Stomach (tissue), 9 donors: Measurements from ENCODE around the gene SOCS2. TPM values are rescaled to one million over a fixed set of nuclear protein-coding genes. Genes with fewer than 3 reads are reported as not detected.

Source experiments
- DNase-seq, 2 donors: peaks; one replicate each; pipeline versions ENCODE4 v3.0.0 to v3.0.0-alpha.2; 2013 to 2019
- H3K27ac ChIP-seq, 5 donors: fragments of 200-600 bp in 4 of 5; sonication (generic) in 4 of 5; one replicate each; pipeline ENCODE4 v1.5.1; 2013 to 2019; ENCODE audit warnings: mild to moderate bottlenecking in 1 of 5, moderate library complexity in 1 of 5
- H3K27me3 ChIP-seq, 3 donors: fragments of 200-600 bp; sonication (generic); one replicate each; pipeline ENCODE4 v1.5.1; 2017 to 2019; ENCODE audit warnings: mixed run types in 1 of 3
- H3K36me3 ChIP-seq, 4 donors: fragments of 200-600 bp; sonication (generic); 1 replicate in 3 of 4; 2 replicates in 1 of 4; pipeline ENCODE4 v1.5.1; 2016 to 2019
- H3K4me1 ChIP-seq, 4 donors: fragments of 200-600 bp; sonication (generic); one replicate each; pipeline ENCODE4 v1.5.1; 2016 to 2019
- H3K4me3 ChIP-seq, 4 donors: fragments of 200-600 bp; sonication (generic) in 3 of 4; one replicate each; pipeline ENCODE4 v1.5.1; 2016 to 2019; ENCODE audit warnings: mild to moderate bottlenecking in 1 of 4
- H3K9me3 ChIP-seq, 4 donors: fragments of 200-600 bp; sonication (generic); one replicate each; pipeline ENCODE4 v1.5.1; 2016 to 2019
- CTCF ChIP-seq, 7 experiments: fragments of 450-650 bp in 4 of 7; fragments of 200-600 bp in 3 of 7; sonication (generic) in 3 of 7; IDR thresholded peaks; one replicate each; pipeline ENCODE4 v1.5.1; 2016 to 2019; ENCODE audit warnings: antibody characterized with exemption in 7 of 7, control low read depth in 2 of 7, mild to moderate bottlenecking in 1 of 7
- EP300 ChIP-seq: sonication (generic); formaldehyde crosslinking; IDR thresholded peaks from one replicate; pipeline ENCODE4 v1.6.1; 2017; ENCODE audit warnings: antibody characterized with exemption
- POLR2A ChIP-seq, 4 donors: fragments of 450-650 bp; IDR thresholded peaks; one replicate each; pipeline ENCODE4 v1.6.1; 2016; ENCODE audit warnings: antibody characterized with exemption in 4 of 4, control low read depth in 2 of 4, mild to moderate bottlenecking in 1 of 4, moderate library complexity in 1 of 4
- POLR2AphosphoS5 ChIP-seq, 3 donors: sonication (generic); formaldehyde crosslinking; IDR thresholded peaks; one replicate each; pipeline ENCODE4 v1.6.1; 2016; ENCODE audit warnings: antibody characterized with exemption in 3 of 3
- WGBS, 5 donors: extraction: QIAGEN DNeasy Blood & Tissue Kit in 3 of 5; methylation state at CpG; one replicate each; pipeline versions ENCODE4 v1.1.5 to v1.1.7; 2013 to 2018; 5-methylcytosine and 5-hydroxymethylcytosine counted together
- intact Hi-C: fragments of 100-400 bp; cut with DNase I; formaldehyde crosslinking; loops from one replicate; pipeline ENCODE4 v1.15.1; 2023; ENCODE audit warnings: low total_unique reads
- polyA plus RNA-seq, 3 donors: library from polyadenylated mRNA; stranded (reverse); fragments of 200-250 nt; gene quantifications; one replicate each; pipeline ENCODE4 v1.2.3, GENCODE V29; 2013
- total RNA-seq, 5 donors: library from RNA; depleted of rRNA; stranded (reverse); fragments of >200 nt; gene quantifications; one replicate each; pipeline versions ENCODE4 v1.1.0 to v1.2.3, GENCODE V29; 2014 to 2016
- donor health status: healthy with polysubstance abuse.
- donor health status: Bipolar disorder and iron deficiency.
- donor health status: healthy.

Gene SOCS2
- total and polyA plus RNA-seq, 8 donors, result 13.5 to 111 (median 50.1) TPM

DNA sequence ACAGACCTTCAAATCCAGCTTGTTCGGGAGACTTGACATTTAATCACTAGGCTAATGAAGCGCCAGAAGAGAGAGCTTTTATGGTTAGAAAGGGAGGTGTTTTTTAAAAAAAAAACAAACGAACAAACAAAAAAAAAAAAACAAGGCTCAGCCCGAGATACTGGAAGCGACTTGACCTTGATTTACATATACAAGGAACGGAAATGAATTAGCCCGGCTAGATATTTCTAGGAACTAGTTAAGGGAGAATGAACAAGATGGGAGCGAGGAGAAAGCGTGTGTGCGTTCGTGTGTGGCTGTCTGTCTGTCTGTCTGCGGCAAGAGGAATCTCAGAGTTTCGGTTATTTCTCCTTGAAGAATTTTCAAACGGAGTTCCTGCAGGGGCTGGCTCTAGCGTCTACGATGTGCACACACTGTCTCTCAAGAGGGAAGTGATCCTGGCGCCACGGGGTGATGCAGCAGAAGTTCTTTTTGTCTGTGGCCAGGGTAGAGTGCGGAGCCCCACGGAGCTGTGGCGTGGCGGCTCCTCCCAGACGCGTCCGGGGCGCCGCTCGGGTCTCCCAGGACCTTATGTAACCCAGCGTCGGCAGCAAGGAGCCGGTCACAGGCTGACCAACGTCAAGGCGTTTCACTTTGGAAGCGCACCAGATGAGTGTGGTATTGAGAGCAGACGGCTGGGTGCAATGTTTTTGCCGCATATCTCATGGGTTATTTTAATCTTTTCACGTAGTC lies 18.8 kb downstream of the SOCS2 start:
- Histone ChIP-seq H3K27me3 (no peaks in the 10 kb centered on the region), H3K4me3 (peak overlapping the region; percentile 42 to 59 (median 46)), H3K4me1 (peaks cover 7 to 11% (median 9%) of the 10 kb centered on the region in 4 donors), H3K27ac (peak overlapping the region; percentile 75 to 88 (median 80)), H3K9me3 (no peaks in the 10 kb centered on the region), H3K36me3 (no peaks in the 10 kb centered on the region)
- TF ChIP-seq POLR2AphosphoS5 (IDR thresholded peaks at IDR 0.05), result peak; percentile 65 to 75 (median 68)
- peak in 1 of 4 donors; percentile 50 for TF ChIP-seq POLR2A (IDR thresholded peaks at IDR 0.05)
- no peak for TF ChIP-seq CTCF (IDR thresholded peaks at IDR 0.05)
- TF ChIP-seq EP300, result no peak
- peak; percentile 70 to 77 for DNase-seq
- WGBS, 5 donors, result 1 to 3% (median 2%) methylated on average over 34 to 37 of the region's 37 CpGs
- intact Hi-C loops, result no loop called here

- Histone ChIP-seq H3K36me3 (no peaks in the 10 kb centered on the region), H3K27me3 (no peaks in the 10 kb centered on the region), H3K4me1 (peaks cover 7 to 11% (median 9%) of the 10 kb centered on the region in 4 donors), H3K27ac (peak overlapping the region in 4 of 5 donors; percentile 75 to 88 (median 82)), H3K9me3 (no peaks in the 10 kb centered on the region), H3K4me3 (no peak overlapping the region)
- 71 to 80% (median 73%) methylated on average over 6 of the region's 6 CpGs for WGBS, 5 donors
- intact Hi-C loops, result no loop called here
- no peak for DNase-seq
- no peak for TF ChIP-seq CTCF (IDR thresholded peaks at IDR 0.05)
- no peak for TF ChIP-seq POLR2A (IDR thresholded peaks at IDR 0.05)
- TF ChIP-seq EP300, result no peak
- no peak for TF ChIP-seq POLR2AphosphoS5 (IDR thresholded peaks at IDR 0.05)
Measured at GRCh38 chr12:93592641-93593406, 20.3 kb downstream of the SOCS2 start.

DNA sequence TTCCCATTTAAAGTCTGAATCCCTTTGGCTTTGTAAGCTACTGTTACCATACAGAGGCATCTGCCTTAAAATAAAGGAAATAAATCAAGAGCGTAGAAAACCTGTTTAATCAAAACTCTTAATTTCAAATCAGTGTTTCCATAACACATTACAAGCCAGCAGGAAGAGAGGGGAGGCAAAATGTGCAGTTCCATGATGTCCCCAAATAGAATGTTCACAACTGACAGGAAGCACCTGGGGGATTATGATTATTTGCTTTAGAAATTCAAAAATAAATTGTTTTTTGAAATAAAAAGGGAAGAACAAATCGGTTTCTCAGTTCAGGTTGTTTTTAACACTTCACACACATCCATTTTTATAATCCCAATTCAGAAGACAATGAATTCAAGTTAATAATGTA lies 21.4 kb downstream of the SOCS2 start:
- 60 to 75% (median 71%) methylated on average over 2 of the region's 2 CpGs for WGBS, 5 donors
- intact Hi-C loops, result no loop called here
- TF ChIP-seq CTCF (IDR thresholded peaks at IDR 0.05), result no peak
- TF ChIP-seq POLR2AphosphoS5 (IDR thresholded peaks at IDR 0.05), result no peak
- no peak for TF ChIP-seq POLR2A (IDR thresholded peaks at IDR 0.05)
- TF ChIP-seq EP300, result no peak
- H3K4me1 ChIP-seq, result peaks cover 7 to 11% (median 9%) of the 10 kb centered on the region in 4 donors
- peak overlapping the region in 4 of 5 donors; percentile 11 to 88 (median 82) for H3K27ac ChIP-seq
- peak in 1 of 2 donors; percentile 23 for DNase-seq
- H3K9me3 ChIP-seq, result no peaks in the 10 kb centered on the region
- no peaks in the 10 kb centered on the region for H3K27me3 ChIP-seq
- no peak overlapping the region for H3K4me3 ChIP-seq
- no peaks in the 10 kb centered on the region for H3K36me3 ChIP-seq

GRCh38 chr12:93594766-93595311 lies 22.4 kb downstream of the SOCS2 start:
- Histone ChIP-seq H3K4me1 (peaks cover 7 to 11% (median 9%) of the 10 kb centered on the region in 4 donors), H3K9me3 (no peaks in the 10 kb centered on the region), H3K4me3 (peak overlapping the region in 2 of 4 donors; percentile 4), H3K36me3 (no peaks in the 10 kb centered on the region), H3K27me3 (no peaks in the 10 kb centered on the region), H3K27ac (peak overlapping the region in 3 of 5 donors; percentile 11 to 88 (median 84))
- DNase-seq, result no peak
- 60 to 75% (median 68%) methylated on average over 6 of the region's 6 CpGs for WGBS, 5 donors
- intact Hi-C loops, result no loop called here
- TF ChIP-seq POLR2A (IDR thresholded peaks at IDR 0.05), result no peak
- TF ChIP-seq CTCF (IDR thresholded peaks at IDR 0.05), result no peak
